HepG2 (cell line): ENCODE measurements around the gene DNMT3B.

ENCODE experiments used
- AGO1 ChIP-seq: fragments of 200-400 bp; formaldehyde crosslinking; IDR thresholded peaks from 2 replicates; pipeline ENCODE4 v1.6.1; 2017; ENCODE audit warnings: mild to moderate bottlenecking, low read depth, low read length, moderate library complexity; ENCODE audit not compliant: poor library complexity, severe bottlenecking
- AHDC1 ChIP-seq: sonication (generic); formaldehyde crosslinking; IDR thresholded peaks from 2 replicates; pipeline ENCODE4 v1.5.1; 2020; ENCODE audit warnings: mild to moderate bottlenecking, missing genetic modification reagents, borderline replicate concordance
- E2F5 ChIP-seq: sonication (generic); formaldehyde crosslinking; conservative IDR thresholded peaks from 2 replicates; pipeline ENCODE4 v1.4.0; 2020; ENCODE audit warnings: missing genetic modification reagents
- GMEB1 ChIP-seq: sonication (generic); formaldehyde crosslinking; IDR thresholded peaks from 2 replicates; pipeline ENCODE4 v1.5.1; 2020; ENCODE audit warnings: missing genetic modification reagents, mild to moderate bottlenecking, borderline replicate concordance
- NFAT5 ChIP-seq: sonication (generic); formaldehyde crosslinking; IDR thresholded peaks from 2 replicates; pipeline ENCODE4 v1.4.0; 2020; ENCODE audit warnings: missing genetic modification reagents
- POLR2AphosphoS5 ChIP-seq: IDR thresholded peaks from 2 replicates; pipeline ENCODE4 v1.6.1; 2012; ENCODE audit warnings: low read depth, low read length
- RAD21 ChIP-seq: fragments of 450-650 bp; formaldehyde crosslinking; IDR thresholded peaks from 2 replicates; pipeline ENCODE4 v1.5.0; 2020; ENCODE audit warnings: mild to moderate bottlenecking
- ZFP36L1 ChIP-seq: sonication (generic); formaldehyde crosslinking; IDR thresholded peaks from 2 replicates; pipeline ENCODE4 v1.8.0; 2022; ENCODE audit warnings: mild to moderate bottlenecking, missing genetic modification reagents, moderate library complexity
- ZNF337 ChIP-seq: sonication (generic); formaldehyde crosslinking; IDR thresholded peaks from 2 replicates; pipeline ENCODE4 v1.5.1; 2020; ENCODE audit warnings: missing genetic modification reagents, low read depth, mild to moderate bottlenecking, borderline replicate concordance

- no peak for TF ChIP-seq POLR2AphosphoS5
- TF ChIP-seq AGO1: no peak
- TF ChIP-seq ZFP36L1 (CRISPR knock-in tag): no peak
- TF ChIP-seq NFAT5: no peak
- TF ChIP-seq GMEB1: no peak
- no peak for TF ChIP-seq ZNF337 (CRISPR knock-in tag)
- TF ChIP-seq E2F5 (CRISPR knock-in tag): no peak
- no peak for TF ChIP-seq AHDC1 (CRISPR knock-in tag)
- TF ChIP-seq RAD21: no peak
These were observed 12.1 kb upstream of the DNMT3B start for GRCh38 chr20:32749914-32750637.
